ENCODE measurements around the gene PEAK1. TPM values are rescaled to one million over a fixed set of nuclear protein-coding genes. Genes with fewer than 3 reads are reported as not detected.

Gene PEAK1
- total and polyA plus RNA-seq, 2 experiments from 2014 or later = 7.8 to 34.1 TPM

DNA sequence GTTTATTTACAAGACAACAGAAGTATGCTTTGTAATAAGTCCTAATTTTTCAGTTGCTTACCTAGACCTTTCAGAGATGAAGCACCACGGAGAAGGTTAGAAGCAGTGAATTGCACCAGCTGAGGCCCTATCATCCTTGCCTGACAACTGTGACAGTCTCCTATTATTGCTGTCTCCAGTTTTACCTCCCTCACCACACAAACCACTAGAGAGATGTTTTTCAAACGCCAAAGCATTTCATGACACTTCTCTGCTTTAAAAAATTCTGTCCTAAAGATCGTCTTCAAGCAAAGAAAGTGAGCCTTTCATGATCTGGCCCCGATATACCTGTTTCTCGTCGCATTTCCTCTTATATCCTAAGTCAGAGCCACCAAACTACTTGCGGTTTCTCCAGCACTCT, 276.7 kb downstream of the PEAK1 start:
- ATAC-seq (no peak), DNase-seq (ENCODE audit: low spot score) (no peak)
- Histone ChIP-seq H3K79me2 (replicated peaks; ENCODE audit: insufficient read depth) (no peaks in the 10 kb centered on the region; the same call in 1 of the 2 replicates), H3K4me1 (ENCODE audit: insufficient read depth) (no peaks in the 10 kb centered on the region), H3F3A (replicated peaks; ENCODE audit: low read depth) (no peaks in the 10 kb centered on the region), H3K4me3 (no peak overlapping the region), H3K27ac (ENCODE audit: low read depth) (no peak overlapping the region), H3K9me2 (ENCODE audit: insufficient read depth) (peaks cover 10% of the 10 kb centered on the region), H4K20me1 (replicated peaks; ENCODE audit: insufficient read depth) (no peaks in the 10 kb centered on the region), H3K4me2 (no peak overlapping the region), H2AFZ (no peak overlapping the region), H3K27me3 (ENCODE audit: insufficient read depth) (no peaks in the 10 kb centered on the region), H3K36me3 (ENCODE audit: insufficient read depth) (peaks cover 4% of the 10 kb centered on the region; the same call in 1 of the 2 replicates)
- TF ChIP-seq JUNB (IDR thresholded peaks at IDR 0.05; ENCODE audit: unreplicated experiment) = no peak
- no peak for TF ChIP-seq ZNF331 (CRISPR knock-in tag; IDR thresholded peaks at IDR 0.05; ENCODE audit: low read depth)
- TF ChIP-seq EZH2 (IDR thresholded peaks at IDR 0.05; ENCODE audit: low read depth, unreplicated experiment) = no peak
- no peak for TF ChIP-seq EZH2phosphoT487 (IDR thresholded peaks at IDR 0.05; ENCODE audit: unreplicated experiment)
- TF ChIP-seq, protein P1, sequence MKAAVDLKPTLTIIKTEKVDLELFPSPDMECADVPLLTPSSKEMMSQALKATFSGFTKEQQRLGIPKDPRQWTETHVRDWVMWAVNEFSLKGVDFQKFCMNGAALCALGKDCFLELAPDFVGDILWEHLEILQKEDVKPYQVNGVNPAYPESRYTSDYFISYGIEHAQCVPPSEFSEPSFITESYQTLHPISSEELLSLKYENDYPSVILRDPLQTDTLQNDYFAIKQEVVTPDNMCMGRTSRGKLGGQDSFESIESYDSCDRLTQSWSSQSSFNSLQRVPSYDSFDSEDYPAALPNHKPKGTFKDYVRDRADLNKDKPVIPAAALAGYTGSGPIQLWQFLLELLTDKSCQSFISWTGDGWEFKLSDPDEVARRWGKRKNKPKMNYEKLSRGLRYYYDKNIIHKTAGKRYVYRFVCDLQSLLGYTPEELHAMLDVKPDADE (IDR thresholded peaks at IDR 0.05) = no peak
- TF ChIP-seq NANOG (IDR thresholded peaks at IDR 0.05; ENCODE audit: borderline replicate concordance) = no peak
- Mint-ChIP-seq H3K27me3 (ENCODE audit: insufficient read depth, low read depth, poor library complexity) (no peaks in the 10 kb centered on the region), H3K36me3 (ENCODE audit: low read depth) (peaks cover 46% of the 10 kb centered on the region), H3K4me1 (peaks cover 8% of the 10 kb centered on the region; the same call in 1 of the 3 replicates), H3K27ac (no peak overlapping the region; the same call in 1 of the 2 replicates), H3K9me3 (peaks cover 17% of the 10 kb centered on the region; the same call in 2 of the 3 replicates), H3K4me3 (no peak overlapping the region)

DNA sequence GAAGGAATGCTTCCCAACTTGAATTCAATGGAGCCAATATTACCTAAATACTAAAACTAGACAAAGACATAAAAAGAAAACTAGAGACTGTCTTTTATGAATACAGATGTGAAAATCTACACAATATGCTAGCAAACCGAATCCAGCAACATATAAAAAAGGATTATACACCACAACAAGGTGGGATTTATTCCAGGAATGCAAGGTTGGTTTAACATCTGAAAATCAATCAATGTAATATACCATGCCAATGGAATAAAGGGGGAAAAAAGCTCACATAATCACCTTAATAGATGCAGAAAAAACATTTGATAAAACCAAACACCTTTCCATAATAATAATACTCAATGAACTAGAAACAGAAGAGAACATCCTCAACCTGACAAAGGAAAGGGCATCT, 279.7 kb downstream of the PEAK1 start:
- no peaks in the 10 kb centered on the region for H3K27me3 Mint-ChIP-seq (ENCODE audit: insufficient read depth, low read depth, poor library complexity)
- H3K79me2 ChIP-seq (replicated peaks; ENCODE audit: insufficient read depth) = no peaks in the 10 kb centered on the region; the same call in 1 of the 2 replicates
- peaks cover 68% of the 10 kb centered on the region for H3K36me3 Mint-ChIP-seq (ENCODE audit: low read depth)

More for the DNA sequence above, 279.7 kb downstream of the PEAK1 start:
- DNase-seq (ENCODE audit: low spot score) = no peak
- Histone ChIP-seq H3K27ac (ENCODE audit: low read depth) (no peak overlapping the region), H2AFZ (no peak overlapping the region), H3K9me2 (ENCODE audit: insufficient read depth) (peaks cover 10% of the 10 kb centered on the region), H3K4me1 (ENCODE audit: insufficient read depth) (no peaks in the 10 kb centered on the region), H3F3A (replicated peaks; ENCODE audit: low read depth) (no peaks in the 10 kb centered on the region), H3K4me2 (no peak overlapping the region), H3K27me3 (ENCODE audit: insufficient read depth) (no peaks in the 10 kb centered on the region), H3K4me3 (no peak overlapping the region), H3K36me3 (ENCODE audit: insufficient read depth) (peaks cover 4% of the 10 kb centered on the region; the same call in 1 of the 2 replicates), H4K20me1 (replicated peaks; ENCODE audit: insufficient read depth) (no peaks in the 10 kb centered on the region)
- Mint-ChIP-seq H3K9me3 (peaks cover 22% of the 10 kb centered on the region; the same call in 2 of the 3 replicates), H3K27ac (no peak overlapping the region), H3K4me3 (no peak overlapping the region), H3K4me1 (peaks cover 8% of the 10 kb centered on the region; the same call in 1 of the 3 replicates)
- ATAC-seq = no peak
- TF ChIP-seq JUNB (IDR thresholded peaks at IDR 0.05; ENCODE audit: unreplicated experiment) = no peak
- no peak for TF ChIP-seq CREB1 (CRISPR knock-in tag; IDR thresholded peaks at IDR 0.05; ENCODE audit: low read depth)
- TF ChIP-seq, protein P1 (IDR thresholded peaks at IDR 0.05) = no peak
- TF ChIP-seq, protein P2, sequence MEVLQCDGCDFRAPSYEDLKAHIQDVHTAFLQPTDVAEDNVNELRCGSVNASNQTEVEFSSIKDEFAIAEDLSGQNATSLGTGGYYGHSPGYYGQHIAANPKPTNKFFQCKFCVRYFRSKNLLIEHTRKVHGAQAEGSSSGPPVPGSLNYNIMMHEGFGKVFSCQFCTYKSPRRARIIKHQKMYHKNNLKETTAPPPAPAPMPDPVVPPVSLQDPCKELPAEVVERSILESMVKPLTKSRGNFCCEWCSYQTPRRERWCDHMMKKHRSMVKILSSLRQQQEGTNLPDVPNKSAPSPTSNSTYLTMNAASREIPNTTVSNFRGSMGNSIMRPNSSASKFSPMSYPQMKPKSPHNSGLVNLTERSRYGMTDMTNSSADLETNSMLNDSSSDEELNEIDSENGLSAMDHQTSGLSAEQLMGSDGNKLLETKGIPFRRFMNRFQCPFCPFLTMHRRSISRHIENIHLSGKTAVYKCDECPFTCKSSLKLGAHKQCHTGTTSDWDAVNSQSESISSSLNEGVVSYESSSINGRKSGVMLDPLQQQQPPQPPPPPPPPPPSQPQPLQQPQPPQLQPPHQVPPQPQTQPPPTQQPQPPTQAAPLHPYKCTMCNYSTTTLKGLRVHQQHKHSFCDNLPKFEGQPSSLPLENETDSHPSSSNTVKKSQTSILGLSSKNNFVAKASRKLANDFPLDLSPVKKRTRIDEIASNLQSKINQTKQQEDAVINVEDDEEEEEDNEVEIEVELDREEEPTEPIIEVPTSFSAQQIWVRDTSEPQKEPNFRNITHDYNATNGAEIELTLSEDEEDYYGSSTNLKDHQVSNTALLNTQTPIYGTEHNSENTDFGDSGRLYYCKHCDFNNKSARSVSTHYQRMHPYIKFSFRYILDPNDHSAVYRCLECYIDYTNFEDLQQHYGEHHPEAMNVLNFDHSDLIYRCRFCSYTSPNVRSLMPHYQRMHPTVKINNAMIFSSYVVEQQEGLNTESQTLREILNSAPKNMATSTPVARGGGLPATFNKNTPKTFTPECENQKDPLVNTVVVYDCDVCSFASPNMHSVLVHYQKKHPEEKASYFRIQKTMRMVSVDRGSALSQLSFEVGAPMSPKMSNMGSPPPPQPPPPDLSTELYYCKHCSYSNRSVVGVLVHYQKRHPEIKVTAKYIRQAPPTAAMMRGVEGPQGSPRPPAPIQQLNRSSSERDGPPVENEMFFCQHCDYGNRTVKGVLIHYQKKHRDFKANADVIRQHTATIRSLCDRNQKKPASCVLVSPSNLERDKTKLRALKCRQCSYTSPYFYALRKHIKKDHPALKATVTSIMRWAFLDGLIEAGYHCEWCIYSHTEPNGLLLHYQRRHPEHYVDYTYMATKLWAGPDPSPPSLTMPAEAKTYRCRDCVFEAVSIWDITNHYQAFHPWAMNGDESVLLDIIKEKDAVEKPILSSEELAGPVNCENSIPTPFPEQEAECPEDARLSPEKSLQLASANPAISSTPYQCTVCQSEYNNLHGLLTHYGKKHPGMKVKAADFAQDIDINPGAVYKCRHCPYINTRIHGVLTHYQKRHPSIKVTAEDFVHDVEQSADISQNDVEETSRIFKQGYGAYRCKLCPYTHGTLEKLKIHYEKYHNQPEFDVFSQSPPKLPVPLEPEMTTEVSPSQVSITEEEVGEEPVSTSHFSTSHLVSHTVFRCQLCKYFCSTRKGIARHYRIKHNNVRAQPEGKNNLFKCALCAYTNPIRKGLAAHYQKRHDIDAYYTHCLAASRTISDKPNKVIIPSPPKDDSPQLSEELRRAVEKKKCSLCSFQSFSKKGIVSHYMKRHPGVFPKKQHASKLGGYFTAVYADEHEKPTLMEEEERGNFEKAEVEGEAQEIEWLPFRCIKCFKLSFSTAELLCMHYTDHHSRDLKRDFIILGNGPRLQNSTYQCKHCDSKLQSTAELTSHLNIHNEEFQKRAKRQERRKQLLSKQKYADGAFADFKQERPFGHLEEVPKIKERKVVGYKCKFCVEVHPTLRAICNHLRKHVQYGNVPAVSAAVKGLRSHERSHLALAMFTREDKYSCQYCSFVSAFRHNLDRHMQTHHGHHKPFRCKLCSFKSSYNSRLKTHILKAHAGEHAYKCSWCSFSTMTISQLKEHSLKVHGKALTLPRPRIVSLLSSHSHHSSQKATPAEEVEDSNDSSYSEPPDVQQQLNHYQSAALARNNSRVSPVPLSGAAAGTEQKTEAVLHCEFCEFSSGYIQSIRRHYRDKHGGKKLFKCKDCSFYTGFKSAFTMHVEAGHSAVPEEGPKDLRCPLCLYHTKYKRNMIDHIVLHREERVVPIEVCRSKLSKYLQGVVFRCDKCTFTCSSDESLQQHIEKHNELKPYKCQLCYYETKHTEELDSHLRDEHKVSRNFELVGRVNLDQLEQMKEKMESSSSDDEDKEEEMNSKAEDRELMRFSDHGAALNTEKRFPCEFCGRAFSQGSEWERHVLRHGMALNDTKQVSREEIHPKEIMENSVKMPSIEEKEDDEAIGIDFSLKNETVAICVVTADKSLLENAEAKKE (CRISPR knock-in tag; IDR thresholded peaks at IDR 0.05) = no peak
- TF ChIP-seq, protein P3, sequence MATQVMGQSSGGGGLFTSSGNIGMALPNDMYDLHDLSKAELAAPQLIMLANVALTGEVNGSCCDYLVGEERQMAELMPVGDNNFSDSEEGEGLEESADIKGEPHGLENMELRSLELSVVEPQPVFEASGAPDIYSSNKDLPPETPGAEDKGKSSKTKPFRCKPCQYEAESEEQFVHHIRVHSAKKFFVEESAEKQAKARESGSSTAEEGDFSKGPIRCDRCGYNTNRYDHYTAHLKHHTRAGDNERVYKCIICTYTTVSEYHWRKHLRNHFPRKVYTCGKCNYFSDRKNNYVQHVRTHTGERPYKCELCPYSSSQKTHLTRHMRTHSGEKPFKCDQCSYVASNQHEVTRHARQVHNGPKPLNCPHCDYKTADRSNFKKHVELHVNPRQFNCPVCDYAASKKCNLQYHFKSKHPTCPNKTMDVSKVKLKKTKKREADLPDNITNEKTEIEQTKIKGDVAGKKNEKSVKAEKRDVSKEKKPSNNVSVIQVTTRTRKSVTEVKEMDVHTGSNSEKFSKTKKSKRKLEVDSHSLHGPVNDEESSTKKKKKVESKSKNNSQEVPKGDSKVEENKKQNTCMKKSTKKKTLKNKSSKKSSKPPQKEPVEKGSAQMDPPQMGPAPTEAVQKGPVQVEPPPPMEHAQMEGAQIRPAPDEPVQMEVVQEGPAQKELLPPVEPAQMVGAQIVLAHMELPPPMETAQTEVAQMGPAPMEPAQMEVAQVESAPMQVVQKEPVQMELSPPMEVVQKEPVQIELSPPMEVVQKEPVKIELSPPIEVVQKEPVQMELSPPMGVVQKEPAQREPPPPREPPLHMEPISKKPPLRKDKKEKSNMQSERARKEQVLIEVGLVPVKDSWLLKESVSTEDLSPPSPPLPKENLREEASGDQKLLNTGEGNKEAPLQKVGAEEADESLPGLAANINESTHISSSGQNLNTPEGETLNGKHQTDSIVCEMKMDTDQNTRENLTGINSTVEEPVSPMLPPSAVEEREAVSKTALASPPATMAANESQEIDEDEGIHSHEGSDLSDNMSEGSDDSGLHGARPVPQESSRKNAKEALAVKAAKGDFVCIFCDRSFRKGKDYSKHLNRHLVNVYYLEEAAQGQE (IDR thresholded peaks at IDR 0.05; ENCODE audit: unreplicated experiment) = no peak
